K562 (cell line): ENCODE measurements around the gene MPG. TPM values are rescaled to one million over a fixed set of nuclear protein-coding genes. Genes with fewer than 3 reads are reported as not detected.

Experiments used
- ATAC-seq: fragments of 200-7000 bp; cut with Tn5 transposase; 3 replicates; pipeline ENCODE4 v1.9.1; 2020; ENCODE audit warnings: moderate library complexity
- BruUV-seq: library from RNA; stranded (reverse); fragments of 400-500 nt; replicated peaks from 2 replicates; lab custom pipeline; 2021; lab: Mats Ljungman, UMichigan
- CTCF ChIA-PET: fragments of 300-600 bp; formaldehyde crosslinking; extraction: SDS; loops from one replicate; lab custom pipeline; 2021; ENCODE audit warnings: low intra/inter-chr PET ratio; lab: Yijun Ruan, JAX
- POLR2A ChIA-PET: fragments of 300-600, 350-650 bp; sonication (Branson Sonifier 250); formaldehyde crosslinking; extraction: SDS; loops from one replicate; lab custom pipeline; 2021; ENCODE audit warnings: antibody characterized with exemption, inconsistent platforms; lab: Yijun Ruan, JAX
- DNase-seq, 4 experiments: peaks; one replicate each; pipeline versions ENCODE4 v3.0.0 to v3.0.0-alpha.2; 2011 to 2018; ENCODE audit warnings: low spot score in 3 of 4, mixed read lengths in 3 of 4; ENCODE audit errors: extremely low read depth in 1 of 4
- FAIRE-seq: peaks from 2 replicates; lab custom pipeline; 2011; peaks lifted over from hg19 to GRCh38; lab: Jason Lieb, UNC
- H2AFZ ChIP-seq: 2 replicates; pipeline ENCODE4 v1.6.0; 2011; ENCODE audit warnings: low read depth, low read length, control low read depth, inconsistent platforms
- H3K27ac ChIP-seq: fragments of 200-600 bp; 3 replicates; pipeline ENCODE4 v1.8.0; 2011; ENCODE audit warnings: low read depth, mild to moderate bottlenecking, control low read depth, inconsistent platforms, low read length, moderate library complexity, mixed read lengths; ENCODE audit errors: extremely low read depth
- H3K27me3 ChIP-seq, 2 experiments: fragments of 300-600 bp in 1 of 2; 2 replicates in 1 of 2; 3 replicates in 1 of 2; pipeline versions ENCODE4 v1.6.0 to v1.8.0; 2011; ENCODE audit warnings: inconsistent platforms in 2 of 2, low read length in 2 of 2, mild to moderate bottlenecking in 1 of 2, mixed read lengths in 1 of 2, moderate library complexity in 1 of 2; ENCODE audit not compliant: control insufficient read depth in 2 of 2, insufficient read depth in 2 of 2
- H3K36me3 ChIP-seq: fragments of 300-600 bp; 3 replicates; pipeline ENCODE4 v1.8.0; 2011; ENCODE audit warnings: mild to moderate bottlenecking, low read length, inconsistent platforms; ENCODE audit not compliant: control insufficient read depth, insufficient read depth
- H3K4me1 ChIP-seq, 2 experiments: fragments of 200-600 bp in 1 of 2; replicated peaks in 1 of 2; 2 replicates in 1 of 2; 3 replicates in 1 of 2; pipeline versions ENCODE4 v1.5.1 to v1.8.0; 2011; ENCODE audit warnings: inconsistent platforms in 2 of 2, low read length in 2 of 2, mild to moderate bottlenecking in 1 of 2, mixed read lengths in 1 of 2, moderate library complexity in 1 of 2; ENCODE audit not compliant: control insufficient read depth in 2 of 2, insufficient read depth in 2 of 2
- H3K4me2 ChIP-seq: 2 replicates; pipeline ENCODE4 v1.6.1; 2011; ENCODE audit warnings: low read length, control low read depth, inconsistent platforms, mixed read lengths; ENCODE audit not compliant: insufficient read depth
- H3K4me3 ChIP-seq: fragments of 200-600 bp; sonication (generic), shearing (Covaris generic); 2 replicates; pipeline ENCODE4 v1.5.1; 2016; ENCODE audit warnings: control low read depth, inconsistent platforms
- H3K79me2 ChIP-seq: fragments of 200-600 bp; 3 replicates; pipeline ENCODE4 v1.8.0; 2011; ENCODE audit warnings: low read length, inconsistent platforms; ENCODE audit not compliant: control insufficient read depth, insufficient read depth
- H3K9ac ChIP-seq, 2 experiments: 2 replicates each; pipeline versions ENCODE4 v1.6.0 to v1.6.1; 2011; ENCODE audit warnings: low read depth in 2 of 2, low read length in 2 of 2, control low read depth in 1 of 2, inconsistent platforms in 1 of 2, mild to moderate bottlenecking in 1 of 2, mixed read lengths in 1 of 2; ENCODE audit not compliant: insufficient read depth in 1 of 2
- H3K9me1 ChIP-seq: one replicate; pipeline ENCODE4 v1.6.0; 2011; ENCODE audit warnings: inconsistent platforms, mild to moderate bottlenecking, low read length, moderate library complexity; ENCODE audit not compliant: control insufficient read depth, insufficient read depth
- H3K9me3 ChIP-seq: replicated peaks from 2 replicates; pipeline ENCODE4 v1.5.1; 2011; ENCODE audit warnings: low read depth, low read length, inconsistent platforms; ENCODE audit not compliant: control insufficient read depth, insufficient read depth
- H4K20me1 ChIP-seq: replicated peaks from 2 replicates; pipeline ENCODE4 v1.6.1; 2011; ENCODE audit warnings: low read length, inconsistent platforms, mixed read lengths; ENCODE audit not compliant: control insufficient read depth, insufficient read depth
- C11orf30 ChIP-seq: fragments of 450-650 bp; IDR thresholded peaks from 2 replicates; pipeline ENCODE4 v1.6.1; 2016; ENCODE audit warnings: low read depth, mild to moderate bottlenecking
- IRF2 ChIP-seq: sonication (generic); formaldehyde crosslinking; IDR thresholded peaks from 2 replicates; pipeline ENCODE4 v1.8.1; 2022; ENCODE audit warnings: mild to moderate bottlenecking, missing genetic modification reagents
- MYC ChIP-seq, 2 experiments: fragments of 250-450 bp in 1 of 2; sonication (Bioruptor Pico) in 1 of 2; IDR thresholded peaks; 2 replicates each; pipeline versions ENCODE4 v1.5.1 to v1.6.1; 2012 to 2021; ENCODE audit warnings: low read depth in 2 of 2, borderline replicate concordance in 1 of 2, improper control_type of control experiment in 1 of 2, low read length in 1 of 2, mild to moderate bottlenecking in 1 of 2, moderate library complexity in 1 of 2
- NFXL1 ChIP-seq: fragments of 450-650 bp; formaldehyde crosslinking; IDR thresholded peaks from 2 replicates; pipeline ENCODE4 v1.4.0; 2021; ENCODE audit warnings: mild to moderate bottlenecking
- PHF8 ChIP-seq: fragments of 200-600 bp; sonication (generic); IDR thresholded peaks from 2 replicates; pipeline ENCODE4 v1.6.1; 2012; ENCODE audit warnings: mixed run types, mild to moderate bottlenecking, inconsistent platforms, low read length, moderate library complexity, borderline replicate concordance
- PTRF ChIP-seq: fragments of 450-650 bp; IDR thresholded peaks from 2 replicates; pipeline ENCODE4 v1.6.1; 2016; ENCODE audit warnings: mild to moderate bottlenecking, missing genetic modification characterization, missing compliant biosample characterization
- RCOR1 ChIP-seq, 2 experiments: IDR thresholded peaks; 2 replicates each; pipeline ENCODE4 v1.6.1; 2012; ENCODE audit warnings: low read depth in 2 of 2, low read length in 2 of 2, borderline replicate concordance in 1 of 2, improper control_type of control experiment in 1 of 2
- SETDB1 ChIP-seq: IDR thresholded peaks from one replicate; pipeline ENCODE4 v1.6.1; 2012; ENCODE audit warnings: low read length, control low read depth, inconsistent platforms
- SIRT6 ChIP-seq: IDR thresholded peaks from one replicate; pipeline ENCODE4 v1.6.1; 2012; ENCODE audit warnings: low read depth, mild to moderate bottlenecking, control low read depth, inconsistent platforms, low read length, moderate library complexity
- SIX5 ChIP-seq, 2 experiments: IDR thresholded peaks; 2 replicates each; pipeline ENCODE4 v1.6.1; 2011; ENCODE audit warnings: low read length in 2 of 2, borderline replicate concordance in 1 of 2, low read depth in 1 of 2, mild to moderate bottlenecking in 1 of 2, moderate library complexity in 1 of 2; ENCODE audit not compliant: insufficient read depth in 1 of 2
- SMAD1 ChIP-seq: fragments of 150-350 bp; IDR thresholded peaks from 2 replicates; pipeline ENCODE4 v1.6.1; 2014; ENCODE audit warnings: low read length, low read depth; ENCODE audit not compliant: partially characterized antibody
- SMARCE1 ChIP-seq: fragments of 450-650 bp; IDR thresholded peaks from 2 replicates; pipeline ENCODE4 v1.7.1; 2016; ENCODE audit warnings: mild to moderate bottlenecking
- ZNF140 ChIP-seq: fragments of 250-450 bp; sonication (Bioruptor Pico); IDR thresholded peaks from 2 replicates; pipeline ENCODE4 v1.8.0; 2021; ENCODE audit warnings: moderate library complexity, mild to moderate bottlenecking, inconsistent platforms
- ZNF778 ChIP-seq: fragments of 450-650 bp; formaldehyde crosslinking; IDR thresholded peaks from 2 replicates; pipeline ENCODE4 v1.4.0; 2020; ENCODE audit warnings: mild to moderate bottlenecking, moderate library complexity
- WGBS: fragments of 100-300 bp; shearing (Covaris generic); methylation state at CpG from one replicate; pipeline ENCODE4 v1.1.6; 2016; ENCODE audit warnings: low coverage, mixed read lengths; ENCODE audit not compliant: insufficient coverage; ENCODE audit errors: missing lambda C conversion rate; 5-methylcytosine and 5-hydroxymethylcytosine counted together
- in situ Hi-C: fragments of 300-500 bp; cut with MboI; formaldehyde crosslinking; loops from 4 replicates; pipeline ENCODE4 v1.15.0; 2018; ENCODE audit warnings: inconsistent platforms, mixed read lengths
- intact Hi-C: fragments of 100-400 bp; cut with micrococcal nuclease; formaldehyde crosslinking; loops from 2 replicates; pipeline ENCODE4 v1.14.2; 2022
- polyA plus RNA-seq, 8 experiments: library from polyadenylated mRNA; depleted of rRNA in 4 of 8; stranded (reverse) in 5 of 8; unstranded in 3 of 8; fragments of >200 nt; fragmentation: Nextera tagmentation in 2 of 8; fragmentation: Illumina TruSeq in 1 of 8; extraction: Ambion mirVana in 2 of 8; extraction: Trizol in 1 of 8; gene quantifications; 2 replicates each; pipeline versions ENCODE4 v1.2.1 to v1.2.3, GENCODE V29; 2011 to 2014; ENCODE audit warnings: inconsistent platforms in 1 of 8, missing spikeins in 1 of 8
- total RNA-seq, 7 experiments: library from RNA; depleted of rRNA in 6 of 7; stranded (reverse); fragments of >200 nt in 6 of 7; fragmentation: Illumina TruSeq in 2 of 7; extraction: Trizol in 2 of 7; gene quantifications; 2 replicates each; pipeline versions ENCODE4 v1.2.1 to v1.2.3, GENCODE V29; 2011 to 2021; ENCODE audit warnings: low replicate concordance in 1 of 7
- TF ChIP-seq, protein P1 (sequence below): fragments of 250-450 bp; sonication (Bioruptor Pico); IDR thresholded peaks from 2 replicates; pipeline ENCODE4 v1.8.0; 2022; ENCODE audit warnings: inconsistent platforms, mild to moderate bottlenecking, moderate library complexity, borderline replicate concordance
- TF ChIP-seq, protein P2 (sequence below): fragments of 250-450 bp; sonication (Bioruptor Pico); IDR thresholded peaks from 2 replicates; pipeline ENCODE4 v1.8.0; 2021; ENCODE audit warnings: moderate library complexity, mild to moderate bottlenecking, inconsistent platforms
- TF ChIP-seq, protein P3 (sequence below): sonication (generic); formaldehyde crosslinking; IDR thresholded peaks from 2 replicates; pipeline ENCODE4 v1.8.1; 2023; ENCODE audit warnings: mild to moderate bottlenecking, missing genetic modification reagents
- TF ChIP-seq, protein P4 (sequence below), 2 experiments: fragments of 250-450 bp in 1 of 2; fragments of 450-650 bp in 1 of 2; sonication (Bioruptor Pico) in 1 of 2; IDR thresholded peaks; 2 replicates each; pipeline versions ENCODE4 v1.6.1 to v1.8.0; 2016 to 2021; ENCODE audit warnings: mild to moderate bottlenecking in 2 of 2, moderate library complexity in 2 of 2, missing compliant biosample characterization in 1 of 2, missing genetic modification characterization in 1 of 2

Gene MPG
- total and polyA plus RNA-seq, 9 of the 15 experiments (the other 6 are each of a cell fraction or from before 2014, with no cell fraction given) = 0.42 to 226 (median 36.2) TPM

DNA sequence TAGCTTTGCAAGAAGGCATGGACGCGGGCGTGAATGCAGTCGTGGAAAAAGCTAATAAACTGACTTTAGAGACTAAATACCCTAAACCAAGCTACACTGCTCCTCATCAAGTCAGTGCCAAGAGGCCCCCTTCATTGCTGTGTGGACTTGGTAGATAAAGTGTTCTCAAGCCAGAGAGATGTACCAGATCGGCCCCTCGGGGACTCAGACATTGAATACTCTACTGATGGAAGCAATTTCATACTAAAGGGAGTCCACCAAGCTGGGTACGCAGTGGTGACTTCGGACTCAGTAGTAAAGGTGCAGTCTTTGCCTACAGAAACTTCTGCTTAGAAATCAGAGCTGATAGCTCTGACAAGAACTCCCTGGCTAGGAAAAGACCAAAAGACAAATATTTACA, 33.4 kb upstream of the MPG start (continued):
- TF ChIP-seq PHF8 (no peak), SIX5 (IDR thresholded peaks at IDR 0.05; ENCODE audit: borderline replicate concordance in 1 of 2, insufficient read depth in 1 of 2, low read depth in 1 of 2, low read length in 2 of 2) (no peak), IRF2 (no peak)

DNA sequence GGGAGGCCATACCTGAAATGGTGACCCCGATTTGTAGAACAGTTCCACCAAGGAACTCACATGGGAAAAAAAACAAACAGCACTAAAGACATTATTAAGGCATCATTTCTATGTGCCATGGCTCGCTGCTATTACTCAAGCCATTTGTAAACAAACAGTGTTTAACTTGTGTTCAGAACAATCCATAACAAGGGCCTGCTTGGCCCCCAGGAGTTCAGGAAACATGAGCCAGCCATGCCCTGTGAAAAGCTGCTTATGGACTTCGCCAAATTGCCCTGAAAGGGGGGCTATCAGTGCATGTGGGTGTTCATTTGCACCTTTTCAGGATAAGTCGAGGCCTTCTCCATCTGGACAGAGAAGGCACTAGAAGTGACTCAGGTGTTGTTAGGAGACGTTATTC, 32.6 kb upstream of the MPG start:
- Histone ChIP-seq H4K20me1 (peaks cover 21% of the 10 kb centered on the region), H3K4me1 (peaks cover 18% of the 10 kb centered on the region in 2 experiments; a peak in 4 of 5 replicates), H3K9me3 (no peaks in the 10 kb centered on the region), H3K79me2 (peaks cover 39% of the 10 kb centered on the region), H3K27me3 (no peaks in the 10 kb centered on the region), H3K4me3 (no peak overlapping the region), H3K9me1 (peaks cover 3% of the 10 kb centered on the region), H2AFZ (no peak overlapping the region), H3K27ac (no peak overlapping the region), H3K4me2 (no peak overlapping the region), H3K36me3 (peaks cover 86% of the 10 kb centered on the region), H3K9ac (no peak overlapping the region; a peak in 1 of 4 replicates)
- no peak for FAIRE-seq
- 83% methylated on average over 5 of the region's 5 CpGs for WGBS
- in situ Hi-C loops (no loop called here), intact Hi-C loops (no loop called here)
- ChIA-PET POLR2A (no interaction called here), CTCF (no interaction called here)
- ATAC-seq = no peak
- no peak for DNase-seq
- BruUV-seq = no TSS peak
- TF ChIP-seq SETDB1 = no peak
- no peak for TF ChIP-seq SMARCE1
- no peak for TF ChIP-seq PTRF
- TF ChIP-seq ZNF140 (CRISPR knock-in tag) = no peak
- TF ChIP-seq ZNF778 (CRISPR knock-in tag) = no peak
- TF ChIP-seq, protein P1, sequence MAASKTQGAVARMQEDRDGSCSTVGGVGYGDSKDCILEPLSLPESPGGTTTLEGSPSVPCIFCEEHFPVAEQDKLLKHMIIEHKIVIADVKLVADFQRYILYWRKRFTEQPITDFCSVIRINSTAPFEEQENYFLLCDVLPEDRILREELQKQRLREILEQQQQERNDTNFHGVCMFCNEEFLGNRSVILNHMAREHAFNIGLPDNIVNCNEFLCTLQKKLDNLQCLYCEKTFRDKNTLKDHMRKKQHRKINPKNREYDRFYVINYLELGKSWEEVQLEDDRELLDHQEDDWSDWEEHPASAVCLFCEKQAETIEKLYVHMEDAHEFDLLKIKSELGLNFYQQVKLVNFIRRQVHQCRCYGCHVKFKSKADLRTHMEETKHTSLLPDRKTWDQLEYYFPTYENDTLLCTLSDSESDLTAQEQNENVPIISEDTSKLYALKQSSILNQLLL (CRISPR knock-in tag) = no peak
- no peak for TF ChIP-seq MYC (IDR thresholded peaks at IDR 0.05; ENCODE audit: low read depth, low read length)
- TF ChIP-seq MYC (CRISPR knock-in tag; IDR thresholded peaks at IDR 0.05; ENCODE audit: borderline replicate concordance, low read depth) = no peak
- TF ChIP-seq, protein P2, sequence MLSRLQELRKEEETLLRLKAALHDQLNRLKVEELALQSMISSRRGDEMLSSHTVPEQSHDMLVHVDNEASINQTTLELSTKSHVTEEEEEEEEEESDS (CRISPR knock-in tag) = no peak
- TF ChIP-seq, protein P3, sequence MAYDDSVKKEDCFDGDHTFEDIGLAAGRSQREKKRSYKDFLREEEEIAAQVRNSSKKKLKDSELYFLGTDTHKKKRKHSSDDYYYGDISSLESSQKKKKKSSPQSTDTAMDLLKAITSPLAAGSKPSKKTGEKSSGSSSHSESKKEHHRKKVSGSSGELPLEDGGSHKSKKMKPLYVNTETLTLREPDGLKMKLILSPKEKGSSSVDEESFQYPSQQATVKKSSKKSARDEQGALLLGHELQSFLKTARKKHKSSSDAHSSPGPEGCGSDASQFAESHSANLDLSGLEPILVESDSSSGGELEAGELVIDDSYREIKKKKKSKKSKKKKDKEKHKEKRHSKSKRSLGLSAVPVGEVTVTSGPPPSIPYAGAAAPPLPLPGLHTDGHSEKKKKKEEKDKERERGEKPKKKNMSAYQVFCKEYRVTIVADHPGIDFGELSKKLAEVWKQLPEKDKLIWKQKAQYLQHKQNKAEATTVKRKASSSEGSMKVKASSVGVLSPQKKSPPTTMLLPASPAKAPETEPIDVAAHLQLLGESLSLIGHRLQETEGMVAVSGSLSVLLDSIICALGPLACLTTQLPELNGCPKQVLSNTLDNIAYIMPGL (CRISPR knock-in tag) = no peak
- TF ChIP-seq NFXL1 (CRISPR knock-in tag) = no peak
- TF ChIP-seq, protein P4, sequence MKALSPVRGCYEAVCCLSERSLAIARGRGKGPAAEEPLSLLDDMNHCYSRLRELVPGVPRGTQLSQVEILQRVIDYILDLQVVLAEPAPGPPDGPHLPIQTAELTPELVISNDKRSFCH (CRISPR knock-in tag; IDR thresholded peaks at IDR 0.05) = no peak
- TF ChIP-seq, protein P4 (tag; IDR thresholded peaks at IDR 0.05) = no peak
- no peak for TF ChIP-seq SIRT6
- no peak for TF ChIP-seq C11orf30
- TF ChIP-seq SMAD1 = no peak
- TF ChIP-seq RCOR1 (IDR thresholded peaks at IDR 0.05; ENCODE audit: borderline replicate concordance in 1 of 2, low read depth in 2 of 2, low read length in 2 of 2) = no peak
